HG03378 (cell line): ENCODE results near the gene ZCWPW1.
"Not testable (repeated sequence)": the region's sequence is repeated elsewhere in the genome, so short reads cannot be mapped to it uniquely, and the experiment has no call there.

ENCODE experiments used
- ATAC-seq: cut with Tn5 transposase; IDR thresholded peaks from one replicate; pipeline ENCODE4 v1.9.1; 2021; ENCODE audit warnings: mild to moderate bottlenecking, moderate library complexity; ENCODE audit not compliant: unreplicated experiment

Gene ZCWPW1

GRCh38 chr7:100401811-100402210 lies 26.7 kb downstream of the ZCWPW1 start:
- ATAC-seq: no peak

DNA sequence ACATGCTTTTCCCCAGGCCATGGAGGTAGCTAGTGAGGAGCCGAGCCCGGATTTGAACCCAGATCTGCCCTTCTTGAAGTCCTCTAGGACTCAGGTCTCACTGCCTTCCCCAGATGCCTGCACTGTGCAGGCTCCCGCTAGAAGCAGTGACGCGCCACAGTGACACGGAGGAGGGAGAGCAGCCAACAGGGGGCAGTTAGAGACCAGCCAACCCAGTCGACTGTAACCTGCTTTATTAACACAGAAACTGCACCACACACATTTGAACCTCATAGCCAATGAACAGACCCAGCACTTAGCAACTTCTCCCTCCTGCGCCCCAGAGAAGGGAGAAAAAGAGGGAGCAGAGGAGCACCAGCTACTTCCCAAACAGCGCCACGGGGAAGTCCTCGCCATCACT lies 27.8 kb downstream of the ZCWPW1 start:
- ATAC-seq: no peak

DNA sequence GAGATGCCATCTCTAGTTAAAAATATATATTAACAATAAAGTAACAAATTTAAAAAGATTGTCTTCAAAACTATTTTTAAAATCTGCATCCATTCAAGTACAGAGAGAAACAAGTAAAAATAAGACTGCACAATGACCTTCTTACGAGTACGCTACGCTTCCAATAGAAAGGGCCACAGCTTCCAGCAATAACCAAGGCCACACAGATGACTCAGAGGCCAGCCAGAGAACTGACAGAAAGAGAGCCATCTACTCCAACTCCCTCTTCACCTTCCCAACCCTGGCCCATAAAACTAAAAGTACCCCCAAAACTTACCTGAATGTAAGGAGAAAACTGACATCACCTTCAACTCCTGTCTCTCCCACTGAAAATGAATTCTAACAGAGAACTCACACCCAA lies 28.5 kb downstream of the ZCWPW1 start:
- ATAC-seq: no peak

DNA sequence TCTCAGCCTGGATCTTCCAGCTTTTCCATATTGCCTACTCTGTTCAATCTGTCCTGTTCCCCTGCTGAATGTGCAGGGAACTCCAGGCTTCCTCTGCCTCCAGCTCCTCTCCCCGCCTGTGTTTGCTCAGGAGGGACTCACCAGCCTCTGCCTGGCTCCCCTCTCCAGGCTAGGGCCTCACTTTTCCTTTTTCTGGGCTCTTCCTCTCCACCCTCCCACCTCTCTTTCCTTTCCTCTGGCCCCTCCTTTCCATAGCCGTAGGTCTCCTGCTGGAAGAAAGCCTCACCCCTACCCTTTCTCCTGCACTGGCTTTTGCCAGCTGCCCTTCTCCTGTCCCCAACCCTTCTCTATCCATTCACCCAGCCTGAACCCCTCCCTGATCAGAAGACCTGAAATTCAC lies 30.3 kb downstream of the ZCWPW1 start:
- ATAC-seq: no peak

- ATAC-seq: no peak
These were observed 31.0 kb downstream of the ZCWPW1 start for GRCh38 chr7:100397315-100398081.

GRCh38 chr7:100396421-100396982 lies 32.0 kb downstream of the ZCWPW1 start:
- peak; percentile 87 for ATAC-seq

DNA sequence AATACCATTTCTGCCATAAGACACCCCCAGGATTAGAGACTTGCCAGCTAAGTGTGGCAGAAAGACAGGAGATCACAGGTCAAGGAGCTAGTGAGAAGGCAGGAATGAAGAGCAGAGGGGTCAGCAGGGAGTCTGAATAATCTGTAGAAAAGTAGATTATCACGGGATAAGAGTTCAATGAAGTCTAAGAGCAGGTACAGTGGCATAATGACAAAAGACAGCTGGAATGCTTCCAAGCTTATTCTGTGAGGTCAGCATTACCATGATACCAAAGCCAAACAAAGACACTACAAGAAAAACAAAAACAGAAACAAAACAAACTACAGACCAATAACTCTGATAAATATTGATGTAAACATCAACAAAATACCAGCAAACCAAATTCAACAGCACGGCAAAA lies 34.4 kb downstream of the ZCWPW1 start:
- ATAC-seq: no peak

- no peak for ATAC-seq
These were observed 35.1 kb downstream of the ZCWPW1 start for GRCh38 chr7:100393233-100393905.

GRCh38 chr7:100390286-100391009 lies 38.1 kb downstream of the ZCWPW1 start:
- no peak for ATAC-seq

DNA sequence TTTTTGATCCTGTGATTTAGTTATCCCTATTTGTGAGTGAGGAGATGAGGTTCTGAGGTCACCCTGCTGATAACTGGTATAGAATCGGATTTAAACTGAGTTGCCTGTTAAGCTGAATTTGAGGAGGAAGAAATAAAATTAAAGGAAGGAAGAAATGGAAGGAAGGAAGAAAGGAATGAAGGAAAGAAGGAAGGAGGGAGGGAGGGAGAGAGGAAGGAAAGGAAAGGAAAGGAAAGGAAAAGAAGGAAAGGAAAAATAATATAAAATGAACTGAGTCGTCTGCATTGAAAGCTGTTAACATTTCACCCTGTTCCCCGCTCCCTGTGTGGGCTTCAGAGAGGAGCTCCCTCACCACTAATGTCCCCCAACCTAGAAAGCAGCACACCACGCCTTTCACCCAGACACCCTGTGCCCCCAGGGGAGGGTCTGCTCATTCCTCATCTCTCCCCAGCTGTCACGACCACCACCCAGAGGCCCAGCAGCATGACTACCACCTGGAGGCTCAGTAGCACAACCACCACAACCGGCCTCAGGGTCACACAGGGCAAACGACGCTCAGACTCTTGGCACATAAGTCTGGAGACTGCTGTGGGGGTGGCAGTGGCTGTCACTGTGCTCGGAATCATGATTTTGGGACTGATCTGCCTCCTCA lies 38.9 kb downstream of the ZCWPW1 start:
- no peak for ATAC-seq

- ATAC-seq: no peak
These were observed 40.8 kb downstream of the ZCWPW1 start for GRCh38 chr7:100387695-100388094.

- no peak for ATAC-seq
These were observed 41.6 kb downstream of the ZCWPW1 start for GRCh38 chr7:100386940-100387339.

GRCh38 chr7:100384628-100385294 lies 43.7 kb downstream of the ZCWPW1 start:
- ATAC-seq: no peak

DNA sequence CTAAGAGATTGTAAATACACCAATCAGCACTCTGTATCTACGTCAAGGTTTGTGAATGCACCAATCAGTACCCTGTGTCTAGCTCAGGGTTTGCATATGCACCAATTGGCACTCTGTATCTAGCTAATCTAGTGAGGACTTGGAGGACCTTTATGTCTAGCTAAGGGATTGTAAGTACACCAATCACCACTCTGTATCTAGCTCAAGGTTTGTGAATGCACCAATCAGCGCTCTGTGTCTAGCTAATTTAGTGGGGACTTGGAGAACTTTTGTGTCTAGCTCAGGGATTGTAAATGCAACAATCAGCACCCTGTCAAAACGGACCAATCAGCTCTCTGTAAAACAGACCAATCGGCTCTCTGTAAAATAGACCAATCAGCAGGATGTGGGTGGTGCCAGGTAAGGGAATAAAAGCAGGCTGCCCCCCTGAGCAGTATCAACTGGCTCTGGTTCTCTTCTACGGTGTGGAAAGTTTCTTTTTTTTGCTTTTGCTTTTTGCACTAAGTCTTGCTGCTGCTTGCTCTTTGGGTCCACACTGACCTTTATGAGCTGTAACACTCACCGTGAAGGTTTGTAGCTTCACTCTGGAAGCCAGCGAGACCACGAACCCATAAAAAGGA lies 46.2 kb downstream of the ZCWPW1 start:
- not testable (repeated sequence) for ATAC-seq

- not testable (repeated sequence) for ATAC-seq
These were observed 46.8 kb downstream of the ZCWPW1 start for GRCh38 chr7:100381531-100382233.

GRCh38 chr7:100380196-100380595 lies 48.3 kb downstream of the ZCWPW1 start:
- ATAC-seq: no peak

GRCh38 chr7:100378114-100378755 lies 50.3 kb downstream of the ZCWPW1 start:
- no peak for ATAC-seq

GRCh38 chr7:100376066-100376465 lies 52.4 kb downstream of the ZCWPW1 start:
- ATAC-seq: no peak

DNA sequence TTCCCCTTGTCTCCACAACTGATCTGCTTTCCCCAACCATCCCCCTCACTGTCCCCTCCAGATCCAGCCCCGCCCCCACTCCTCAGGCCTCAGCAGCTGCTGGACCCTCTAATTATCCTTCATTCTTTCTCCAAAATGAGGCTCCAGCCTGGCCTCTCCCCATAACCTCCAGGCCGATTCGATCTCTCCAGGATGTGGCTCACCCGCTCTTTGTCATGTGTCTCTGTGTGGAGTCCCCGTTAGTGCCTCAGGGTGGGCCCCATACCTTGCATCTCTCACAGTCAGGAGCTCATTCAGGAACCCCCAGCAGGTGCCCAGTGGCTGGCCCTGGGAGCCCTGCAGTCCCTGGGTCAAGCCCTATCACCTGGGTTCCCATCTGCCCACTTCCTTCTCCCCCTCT lies 53.9 kb downstream of the ZCWPW1 start:
- ATAC-seq: no peak
